HG03103 (cell line): Measurements from ENCODE around the gene RALA.
A peak's percentile ranks its signal among the peaks of the same experiment; 100 is the strongest.
"Not testable (repeated sequence)": the region's sequence is repeated elsewhere in the genome, so short reads cannot be mapped to it uniquely, and the experiment has no call there.

Source experiments
- ATAC-seq: cut with Tn5 transposase; IDR thresholded peaks from one replicate; pipeline ENCODE4 v1.9.1; 2021; ENCODE audit warnings: low read depth; ENCODE audit not compliant: unreplicated experiment

The RALA gene

GRCh38 chr7:39721345-39721744 is 98.0 kb downstream of the RALA start:
- ATAC-seq, result no peak

- no peak for ATAC-seq
Measured at GRCh38 chr7:39721919-39722597, 98.7 kb downstream of the RALA start.

GRCh38 chr7:39727231-39728012 is 104.0 kb downstream of the RALA start:
- ATAC-seq, result no peak

- peak; percentile 90 for ATAC-seq
Measured at GRCh38 chr7:39732837-39733804, 109.7 kb downstream of the RALA start.

GRCh38 chr7:39733881-39734632 is 110.7 kb downstream of the RALA start:
- no peak for ATAC-seq

- ATAC-seq, result no peak
Measured at GRCh38 chr7:39734633-39735004, 111.2 kb downstream of the RALA start.

- ATAC-seq, result no peak
Measured at GRCh38 chr7:39735903-39736302, 112.5 kb downstream of the RALA start.

GRCh38 chr7:39741942-39742623 is 118.7 kb downstream of the RALA start:
- no peak for ATAC-seq

- no peak for ATAC-seq
Measured at GRCh38 chr7:39744620-39745019, 121.2 kb downstream of the RALA start.

GRCh38 chr7:39745320-39745719 is 121.9 kb downstream of the RALA start:
- no peak for ATAC-seq

GRCh38 chr7:39746103-39746819 is 122.9 kb downstream of the RALA start:
- ATAC-seq, result peak; percentile 46

GRCh38 chr7:39749177-39749576 is 125.8 kb downstream of the RALA start:
- no peak for ATAC-seq

GRCh38 chr7:39749717-39750116 is 126.3 kb downstream of the RALA start:
- ATAC-seq, result no peak

- no peak for ATAC-seq
Measured at GRCh38 chr7:39750253-39751077, 127.1 kb downstream of the RALA start.

- ATAC-seq, result not testable (repeated sequence)
Measured at GRCh38 chr7:39753237-39753636, 129.9 kb downstream of the RALA start.

GRCh38 chr7:39753823-39754325 is 130.5 kb downstream of the RALA start:
- ATAC-seq, result no peak

- no peak for ATAC-seq
Measured at GRCh38 chr7:39754326-39755120, 131.2 kb downstream of the RALA start.
